IMR-90 (cell line): ENCODE measurements around the gene AGK. TPM values are rescaled to one million over a fixed set of nuclear protein-coding genes. Genes with fewer than 3 reads are reported as not detected.

Experiments
- ATAC-seq: fragments of 200-7000 bp; cut with Tn5 transposase; 2 replicates; pipeline ENCODE4 v1.9.1; 2020; ENCODE audit warnings: low read depth, mild to moderate bottlenecking, moderate library complexity
- BruUV-seq: library from RNA; stranded (reverse); fragments of 400-500 nt; replicated peaks from 2 replicates; lab custom pipeline; 2021; lab: Mats Ljungman, UMichigan
- CTCF ChIA-PET: fragments of 300-600 bp; formaldehyde crosslinking; extraction: SDS; loops from one replicate; lab custom pipeline; 2021; ENCODE audit warnings: antibody characterized with exemption; lab: Yijun Ruan, JAX
- POLR2A ChIA-PET: fragments of 300-600 bp; sonication (Branson Sonifier 250); formaldehyde crosslinking; loops from one replicate; lab custom pipeline; 2022; ENCODE audit warnings: antibody characterized with exemption; ENCODE audit not compliant: unreplicated experiment; lab: Charles Lee
- DNase-seq: peaks from one replicate; pipeline ENCODE4 v3.0.0; 2013
- H2AFZ ChIP-seq: replicated peaks from 2 replicates; pipeline ENCODE3; 2013; ENCODE audit warnings: low read length, mild to moderate bottlenecking; ENCODE audit not compliant: poor library complexity
- H2AK5ac ChIP-seq: 2 replicates; pipeline ENCODE4 v1.6.1; 2013; ENCODE audit warnings: low read depth, low read length, inconsistent platforms
- H2AK9ac ChIP-seq: replicated peaks from 2 replicates; pipeline ENCODE3; 2013; ENCODE audit warnings: mild to moderate bottlenecking, low read depth, low read length, moderate library complexity; ENCODE audit not compliant: poor library complexity
- H2BK120ac ChIP-seq: 2 replicates; pipeline ENCODE4 v1.6.1; 2013; ENCODE audit warnings: low read depth, low read length, inconsistent platforms
- H2BK15ac ChIP-seq: 3 replicates; pipeline ENCODE4 v1.6.1; 2013; ENCODE audit warnings: low read depth, low read length, inconsistent platforms
- H2BK20ac ChIP-seq: 2 replicates; pipeline ENCODE4 v1.6.1; 2013; ENCODE audit warnings: low read depth, mild to moderate bottlenecking, inconsistent platforms, low read length, moderate library complexity
- H2BK5ac ChIP-seq: 2 replicates; pipeline ENCODE4 v1.6.1; 2013; ENCODE audit warnings: mild to moderate bottlenecking, low read depth, low read length, inconsistent platforms; ENCODE audit not compliant: poor library complexity, severe bottlenecking
- H3K14ac ChIP-seq: replicated peaks from 2 replicates; pipeline ENCODE4 v1.6.1; 2013; ENCODE audit warnings: low read depth, low read length, inconsistent platforms
- H3K18ac ChIP-seq: 2 replicates; pipeline ENCODE4 v1.6.1; 2013; ENCODE audit warnings: low read depth, low read length, control low read depth
- H3K23ac ChIP-seq: 2 replicates; pipeline ENCODE4 v1.6.1; 2013; ENCODE audit warnings: low read depth, low read length, inconsistent platforms
- H3K27ac ChIP-seq: 2 replicates; pipeline ENCODE4 v1.5.1; 2013; ENCODE audit warnings: mild to moderate bottlenecking, control low read depth, low read length; ENCODE audit not compliant: insufficient read depth
- H3K27me3 ChIP-seq: 2 replicates; pipeline ENCODE4 v1.6.1; 2013; ENCODE audit warnings: low read length; ENCODE audit not compliant: control insufficient read depth, insufficient read depth
- H3K36me3 ChIP-seq: 2 replicates; pipeline ENCODE4 v1.6.1; 2013; ENCODE audit warnings: low read length, mixed read lengths; ENCODE audit not compliant: control insufficient read depth, insufficient read depth
- H3K4ac ChIP-seq: 2 replicates; pipeline ENCODE4 v1.6.1; 2013; ENCODE audit warnings: low read depth, low read length, inconsistent platforms
- H3K4me1 ChIP-seq: 2 replicates; pipeline ENCODE4 v1.6.1; 2013; ENCODE audit warnings: low read length, mixed read lengths; ENCODE audit not compliant: control insufficient read depth, insufficient read depth
- H3K4me2 ChIP-seq: 2 replicates; pipeline ENCODE4 v1.6.1; 2013; ENCODE audit warnings: low read depth, mild to moderate bottlenecking, control low read depth, low read length, moderate library complexity
- H3K4me3 ChIP-seq: 2 replicates; pipeline ENCODE4 v1.5.1; 2013; ENCODE audit warnings: low read depth, mild to moderate bottlenecking, control low read depth, low read length, moderate library complexity; ENCODE audit not compliant: insufficient read depth
- H3K56ac ChIP-seq: 2 replicates; pipeline ENCODE4 v1.6.1; 2013; ENCODE audit warnings: low read length, inconsistent platforms; ENCODE audit not compliant: insufficient read depth; ENCODE audit errors: extremely low read depth
- H3K79me1 ChIP-seq, 2 experiments: 2 replicates each; pipeline ENCODE4 v1.6.1; 2013; ENCODE audit warnings: low read length in 2 of 2, inconsistent platforms in 1 of 2, low read depth in 1 of 2
- H3K9ac ChIP-seq: 2 replicates; pipeline ENCODE4 v1.6.1; 2013; ENCODE audit warnings: low read depth, low read length, control low read depth
- H3K9me1 ChIP-seq: 2 replicates; pipeline ENCODE4 v1.6.1; 2013; ENCODE audit warnings: low read length, inconsistent platforms; ENCODE audit not compliant: insufficient read depth
- H3K9me3 ChIP-seq: 2 replicates; pipeline ENCODE4 v1.6.1; 2013; ENCODE audit warnings: low read length; ENCODE audit not compliant: control insufficient read depth, insufficient read depth
- H4K20me1 ChIP-seq: 2 replicates; pipeline ENCODE4 v1.6.1; 2013; ENCODE audit warnings: low read length, inconsistent platforms; ENCODE audit not compliant: insufficient read depth
- H4K5ac ChIP-seq: 2 replicates; pipeline ENCODE4 v1.6.1; 2013; ENCODE audit warnings: mild to moderate bottlenecking, low read depth, low read length, control low read depth
- H4K8ac ChIP-seq, 2 experiments: 2 replicates each; pipeline ENCODE4 v1.6.1; 2013; ENCODE audit warnings: low read depth in 2 of 2, low read length in 2 of 2, control low read depth in 1 of 2, inconsistent platforms in 1 of 2
- H4K91ac ChIP-seq: 2 replicates; pipeline ENCODE4 v1.6.1; 2013; ENCODE audit warnings: low read depth, low read length, inconsistent platforms; ENCODE audit not compliant: insufficient read depth
- CTCF ChIP-seq: conservative IDR thresholded peaks from 2 replicates; pipeline ENCODE4 v1.5.1; 2012; ENCODE audit warnings: mild to moderate bottlenecking, low read depth, low read length, improper control_type of control experiment
- FOS ChIP-seq: fragments of 150-350 bp; IDR thresholded peaks from 2 replicates; pipeline ENCODE4 v1.6.1; 2016; ENCODE audit warnings: low read depth, low read length
- MAFK ChIP-seq: IDR thresholded peaks from 2 replicates; pipeline ENCODE4 v1.6.1; 2012; ENCODE audit warnings: low read depth, low read length, improper control_type of control experiment
- MAZ ChIP-seq: IDR thresholded peaks from 2 replicates; pipeline ENCODE4 v1.6.1; 2012; ENCODE audit warnings: low read depth, mild to moderate bottlenecking, low read length, improper control_type of control experiment, moderate library complexity, borderline replicate concordance
- MXI1 ChIP-seq: IDR thresholded peaks from 2 replicates; pipeline ENCODE4 v1.6.1; 2012; ENCODE audit warnings: low read depth, mild to moderate bottlenecking, low read length, moderate library complexity, borderline replicate concordance
- NFE2L2 ChIP-seq: fragments of 150-350 bp; IDR thresholded peaks from 2 replicates; pipeline ENCODE4 v1.6.1; 2016; ENCODE audit warnings: low read depth, mild to moderate bottlenecking, low read length
- POLR2A ChIP-seq: IDR thresholded peaks from 2 replicates; pipeline ENCODE4 v1.6.1; 2012; ENCODE audit warnings: mild to moderate bottlenecking, low read depth, low read length
- RAD21 ChIP-seq: IDR thresholded peaks from 2 replicates; pipeline ENCODE4 v1.6.1; 2012; ENCODE audit warnings: low read length, improper control_type of control experiment
- RCOR1 ChIP-seq: IDR thresholded peaks from 2 replicates; pipeline ENCODE4 v1.6.1; 2012; ENCODE audit warnings: mild to moderate bottlenecking, low read length, improper control_type of control experiment; ENCODE audit not compliant: insufficient replicate concordance
- RFX5 ChIP-seq: IDR thresholded peaks from 2 replicates; pipeline ENCODE4 v1.8.0; 2012; ENCODE audit warnings: low read depth, mild to moderate bottlenecking, low read length, moderate library complexity
- SMC3 ChIP-seq: fragments of 150-350 bp; IDR thresholded peaks from 2 replicates; pipeline ENCODE4 v1.6.1; 2016; ENCODE audit warnings: low read depth, mild to moderate bottlenecking, antibody characterized with exemption, low read length, moderate library complexity
- WGBS, 2 experiments: methylation state at CpG; one replicate each; pipeline versions ENCODE4 v1.1.5 to v1.1.7; 2013; ENCODE audit warnings: missing lambda C conversion rate in 2 of 2; ENCODE audit not compliant: insufficient read length in 1 of 2; ENCODE audit errors: extremely low coverage in 2 of 2; 5-methylcytosine and 5-hydroxymethylcytosine counted together
- dilution Hi-C: fragments of 300-500 bp; cut with HindIII; formaldehyde crosslinking; loops from one replicate; pipeline ENCODE4 v1.14.3; 2018; ENCODE audit warnings: low sequenced_read_pairs; ENCODE audit not compliant: unreplicated experiment
- in situ Hi-C: fragments of 300-500 bp; cut with MboI; formaldehyde crosslinking; loops from 3 replicates; pipeline ENCODE4 v1.14.3; 2019; ENCODE audit warnings: low sequenced_read_pairs, inconsistent platforms, mixed read lengths
- intact Hi-C: fragments of 100-400 bp; cut with micrococcal nuclease; formaldehyde crosslinking; loops from 2 replicates; pipeline ENCODE4 v1.10.0; 2022
- polyA plus RNA-seq, 3 experiments: library from polyadenylated mRNA; depleted of rRNA; stranded (reverse); fragments of >200 nt; gene quantifications; 2 replicates each; pipeline ENCODE4 v1.2.3, GENCODE V29; 2012; ENCODE audit warnings: low replicate concordance in 1 of 3
- total RNA-seq: library from RNA; depleted of rRNA; stranded (reverse); fragments of >200 nt; gene quantifications from 2 replicates; pipeline ENCODE4 v1.2.3, GENCODE V29; 2012
- TF ChIP-seq, protein P1 (sequence below): fragments of 150-350 bp; IDR thresholded peaks from 2 replicates; pipeline ENCODE4 v1.6.1; 2017; ENCODE audit warnings: mild to moderate bottlenecking, antibody characterized with exemption, low read length, low read depth

Gene AGK
- total and polyA plus RNA-seq, 2 of the 4 experiments (the other 2 are of a cell fraction): 35.5 to 37.3 TPM

DNA sequence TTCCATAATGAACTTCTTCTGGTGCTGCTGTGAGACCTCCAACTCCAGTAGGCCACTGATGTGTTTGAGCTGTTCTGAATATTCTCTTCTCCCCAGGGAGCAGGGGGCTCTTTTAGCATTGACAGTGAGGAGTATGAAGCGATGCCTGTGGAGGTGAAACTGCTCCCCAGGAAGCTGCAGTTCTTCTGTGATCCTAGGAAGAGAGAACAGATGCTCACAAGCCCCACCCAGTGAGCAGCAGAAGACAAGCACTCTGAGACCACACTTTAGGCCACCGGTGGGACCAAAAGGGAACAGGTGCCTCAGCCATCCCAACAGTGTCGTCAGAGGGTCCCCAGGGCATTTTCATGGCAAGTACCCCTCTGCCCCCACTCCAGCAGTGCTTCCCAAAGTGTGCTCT is 101.5 kb downstream of the AGK start:
- BruUV-seq: no TSS peak
- no peak overlapping the region for H2BK20ac ChIP-seq
- H3K56ac ChIP-seq: no peak overlapping the region
- ChIA-PET POLR2A (no interaction called here), CTCF (no interaction called here)
- no peak overlapping the region for H4K8ac ChIP-seq
- no peak overlapping the region for H2BK15ac ChIP-seq
- no peak overlapping the region for H3K9ac ChIP-seq
- H3K4me2 ChIP-seq: no peak overlapping the region
- H2BK120ac ChIP-seq: no peak overlapping the region
- no peaks in the 10 kb centered on the region for H3K9me1 ChIP-seq
- WGBS, 2 experiments: no CpG with 5 or more reads among the region's 3 CpGs
- dilution Hi-C loops: no loop called here
- H3K9me3 ChIP-seq: no peaks in the 10 kb centered on the region
- H2AK9ac ChIP-seq: no peak overlapping the region
- no peaks in the 10 kb centered on the region for H3K79me1 ChIP-seq
- H3K27me3 ChIP-seq: no peaks in the 10 kb centered on the region
- H3K4ac ChIP-seq: no peak overlapping the region
- ATAC-seq: no peak
- no peak overlapping the region for H2BK5ac ChIP-seq
- DNase-seq: no peak
- no peak overlapping the region for H3K23ac ChIP-seq
- TF ChIP-seq CTCF (no peak), NFE2L2 (no peak), MAZ (no peak), FOS (no peak), RAD21 (no peak), SMC3 (no peak), RCOR1 (no peak), MAFK (no peak), MXI1 (no peak), RFX5 (no peak), POLR2A (no peak)
- TF ChIP-seq, protein P1, sequence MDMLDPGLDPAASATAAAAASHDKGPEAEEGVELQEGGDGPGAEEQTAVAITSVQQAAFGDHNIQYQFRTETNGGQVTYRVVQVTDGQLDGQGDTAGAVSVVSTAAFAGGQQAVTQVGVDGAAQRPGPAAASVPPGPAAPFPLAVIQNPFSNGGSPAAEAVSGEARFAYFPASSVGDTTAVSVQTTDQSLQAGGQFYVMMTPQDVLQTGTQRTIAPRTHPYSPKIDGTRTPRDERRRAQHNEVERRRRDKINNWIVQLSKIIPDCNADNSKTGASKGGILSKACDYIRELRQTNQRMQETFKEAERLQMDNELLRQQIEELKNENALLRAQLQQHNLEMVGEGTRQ: no peak
- H3K27ac ChIP-seq: no peak overlapping the region
- intact Hi-C loops: loop anchor here (5.0 to 10.0 kb wide), 3 partner anchors 85 to 980 kb away; partner anchors contain the start of genes ADCK2, SSBP1 and TMEM178B
- H4K91ac ChIP-seq: no peak overlapping the region
- H3K4me3 ChIP-seq: no peak overlapping the region
- no peaks in the 10 kb centered on the region for H3K4me1 ChIP-seq
- in situ Hi-C loops: loop anchor here (10.0 kb wide), 1 partner anchor 838 kb away; no protein-coding TSS in a partner anchor
- H4K20me1 ChIP-seq: no peaks in the 10 kb centered on the region
- no peak overlapping the region for H3K14ac ChIP-seq
- no peak overlapping the region for H2AFZ ChIP-seq
- no peak overlapping the region for H2AK5ac ChIP-seq
- no peak overlapping the region for H4K5ac ChIP-seq
- H3K18ac ChIP-seq: no peak overlapping the region
- H3K36me3 ChIP-seq: peaks cover 13% of the 10 kb centered on the region
